KMS-11 (cell line): ENCODE results near the gene OTUD5.

Experiments used
- H2AFZ ChIP-seq: fragments of 200-600 bp; sonication (generic); 2 replicates; pipeline ENCODE4 v1.6.1; 2016; ENCODE audit warnings: antibody characterized with exemption, mixed run types, low read depth
- H3K27ac ChIP-seq: fragments of 200-600 bp; sonication (generic); 2 replicates; pipeline ENCODE4 v1.6.1; 2016; ENCODE audit warnings: mild to moderate bottlenecking, mixed run types
- H3K27me3 ChIP-seq: fragments of 200-600 bp; sonication (generic); 2 replicates; pipeline ENCODE4 v1.6.1; 2017; ENCODE audit warnings: mild to moderate bottlenecking, low read depth, mixed run types, moderate library complexity; ENCODE audit not compliant: insufficient read depth
- H3K36me3 ChIP-seq: fragments of 200-600 bp; sonication (generic); 2 replicates; pipeline ENCODE4 v1.6.1; 2017; ENCODE audit warnings: mild to moderate bottlenecking, mixed run types; ENCODE audit not compliant: insufficient read depth
- H3K4me1 ChIP-seq: fragments of 200-600 bp; sonication (generic); 2 replicates; pipeline ENCODE4 v1.6.1; 2016; ENCODE audit warnings: mild to moderate bottlenecking, low read depth, mixed run types; ENCODE audit not compliant: poor library complexity, severe bottlenecking
- H3K4me2 ChIP-seq: fragments of 200-600 bp; sonication (generic); 2 replicates; pipeline ENCODE4 v1.7.0; 2016; ENCODE audit warnings: mild to moderate bottlenecking, mixed run types
- H3K4me3 ChIP-seq: fragments of 200-600 bp; sonication (generic); IDR thresholded peaks from 2 replicates; pipeline ENCODE4 v1.6.1; 2017; ENCODE audit warnings: low read depth, low read length, mixed read lengths; ENCODE audit not compliant: insufficient read depth
- H3K79me2 ChIP-seq: fragments of 200-600 bp; sonication (generic); 2 replicates; pipeline ENCODE4 v1.6.1; 2016; ENCODE audit warnings: low read depth, mixed run types; ENCODE audit not compliant: insufficient read depth
- H3K9ac ChIP-seq: fragments of 200-600 bp; sonication (generic); 2 replicates; pipeline ENCODE4 v1.6.1; 2016; ENCODE audit warnings: mild to moderate bottlenecking, mixed run types
- H4K20me1 ChIP-seq: fragments of 200-600 bp; sonication (generic); 2 replicates; pipeline ENCODE4 v1.6.1; 2016; ENCODE audit warnings: mild to moderate bottlenecking, mixed run types; ENCODE audit not compliant: insufficient read depth
- TF ChIP-seq, protein P1 (sequence below): fragments of 200-600 bp; sonication (generic); conservative IDR thresholded peaks from 2 replicates; pipeline ENCODE4 v1.6.1; 2017; ENCODE audit warnings: low read depth, mild to moderate bottlenecking, antibody characterized with exemption, low read length, moderate library complexity, mixed read lengths

Gene OTUD5

GRCh38 chrX:48957477-48957826 is at the start of gene OTUD5:
TSS of gene OTUD5 (minus strand) at chrX:48957607. CDS start at chrX:48957570, 37 bp downstream.
- peak within 1 kb of the TSS; percentile 66; the same call in 1 of the 2 replicates for H2AFZ ChIP-seq
- H3K27ac ChIP-seq = peak within 1 kb of the TSS; percentile 67
- no peaks in the 10 kb centered on the region for H4K20me1 ChIP-seq
- peak within 1 kb of the TSS; percentile 69 for H3K4me2 ChIP-seq
- H3K9ac ChIP-seq = peak within 1 kb of the TSS; percentile 58; the same call in 1 of the 2 replicates
- peaks cover 16% of the 10 kb centered on the region; the same call in 1 of the 2 replicates for H3K79me2 ChIP-seq
- H3K36me3 ChIP-seq = no peaks in the 10 kb centered on the region
- no peaks in the 10 kb centered on the region for H3K27me3 ChIP-seq
- H3K4me1 ChIP-seq = peaks cover 19% of the 10 kb centered on the region
- TF ChIP-seq, protein P1, sequence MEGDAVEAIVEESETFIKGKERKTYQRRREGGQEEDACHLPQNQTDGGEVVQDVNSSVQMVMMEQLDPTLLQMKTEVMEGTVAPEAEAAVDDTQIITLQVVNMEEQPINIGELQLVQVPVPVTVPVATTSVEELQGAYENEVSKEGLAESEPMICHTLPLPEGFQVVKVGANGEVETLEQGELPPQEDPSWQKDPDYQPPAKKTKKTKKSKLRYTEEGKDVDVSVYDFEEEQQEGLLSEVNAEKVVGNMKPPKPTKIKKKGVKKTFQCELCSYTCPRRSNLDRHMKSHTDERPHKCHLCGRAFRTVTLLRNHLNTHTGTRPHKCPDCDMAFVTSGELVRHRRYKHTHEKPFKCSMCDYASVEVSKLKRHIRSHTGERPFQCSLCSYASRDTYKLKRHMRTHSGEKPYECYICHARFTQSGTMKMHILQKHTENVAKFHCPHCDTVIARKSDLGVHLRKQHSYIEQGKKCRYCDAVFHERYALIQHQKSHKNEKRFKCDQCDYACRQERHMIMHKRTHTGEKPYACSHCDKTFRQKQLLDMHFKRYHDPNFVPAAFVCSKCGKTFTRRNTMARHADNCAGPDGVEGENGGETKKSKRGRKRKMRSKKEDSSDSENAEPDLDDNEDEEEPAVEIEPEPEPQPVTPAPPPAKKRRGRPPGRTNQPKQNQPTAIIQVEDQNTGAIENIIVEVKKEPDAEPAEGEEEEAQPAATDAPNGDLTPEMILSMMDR = no peak
- H3K4me3 ChIP-seq = no peak within 1 kb of the TSS

- no peak overlapping the region for H2AFZ ChIP-seq
- no peaks in the 10 kb centered on the region for H3K36me3 ChIP-seq
- no peaks in the 10 kb centered on the region for H3K4me1 ChIP-seq
- no peak overlapping the region for H3K27ac ChIP-seq
- no peak overlapping the region for H3K4me3 ChIP-seq
- H3K27me3 ChIP-seq = no peaks in the 10 kb centered on the region
- H3K79me2 ChIP-seq = peaks cover 13% of the 10 kb centered on the region; the same call in 1 of the 2 replicates
- no peak overlapping the region for H3K9ac ChIP-seq
- H4K20me1 ChIP-seq = no peaks in the 10 kb centered on the region
- TF ChIP-seq, protein P1 = no peak
- no peak overlapping the region for H3K4me2 ChIP-seq
Measured at GRCh38 chrX:49003696-49004095, 46.3 kb upstream of the OTUD5 start.

- H3K27me3 ChIP-seq = no peaks in the 10 kb centered on the region
- peak within 1 kb of the TSS; percentile 72 for H2AFZ ChIP-seq
- no peaks in the 10 kb centered on the region for H3K4me1 ChIP-seq
- no peaks in the 10 kb centered on the region for H4K20me1 ChIP-seq
- H3K27ac ChIP-seq = peak within 1 kb of the TSS; percentile 87
- TF ChIP-seq, protein P1 = no peak
- H3K4me3 ChIP-seq = no peak within 1 kb of the TSS
- H3K4me2 ChIP-seq = peak within 1 kb of the TSS; percentile 80
- H3K79me2 ChIP-seq = peaks cover 13% of the 10 kb centered on the region; the same call in 1 of the 2 replicates
- H3K36me3 ChIP-seq = no peaks in the 10 kb centered on the region
- H3K9ac ChIP-seq = peak within 1 kb of the TSS; percentile 79
Measured at GRCh38 chrX:49002091-49002935, 44.9 kb upstream of the OTUD5 start, which contains the start of gene GRIPAP1. TSS of gene GRIPAP1 (minus strand) at chrX:49002264. CDS start at chrX:49002229, 35 bp downstream.

GRCh38 chrX:49001521-49002090 is 44.2 kb upstream of the OTUD5 start:
- H3K4me2 ChIP-seq = peak overlapping the region; percentile 80
- no peaks in the 10 kb centered on the region for H3K36me3 ChIP-seq
- TF ChIP-seq, protein P1 = no peak
- no peaks in the 10 kb centered on the region for H3K4me1 ChIP-seq
- H3K27ac ChIP-seq = peak overlapping the region; percentile 87
- no peak overlapping the region for H3K4me3 ChIP-seq
- peak overlapping the region; percentile 72 for H2AFZ ChIP-seq
- H3K27me3 ChIP-seq = no peaks in the 10 kb centered on the region
- H3K79me2 ChIP-seq = peaks cover 13% of the 10 kb centered on the region; the same call in 1 of the 2 replicates
- no peaks in the 10 kb centered on the region for H4K20me1 ChIP-seq
- H3K9ac ChIP-seq = peak overlapping the region; percentile 79
